ENCODE measurements around the gene WDR37. TPM values are rescaled to one million over a fixed set of nuclear protein-coding genes. Genes with fewer than 3 reads are reported as not detected.

Gene WDR37
- total RNA-seq, 2 experiments from 2014 or later = 31.4 to 31.6 TPM

GRCh38 chr10:1169186-1169885 lies 113.2 kb downstream of the WDR37 start:
- DNase-seq = no peak
- Mint-ChIP-seq H3K9me3 (no peaks in the 10 kb centered on the region), H3K36me3 (ENCODE audit: low read depth) (no peaks in the 10 kb centered on the region), H3K4me1 (no peaks in the 10 kb centered on the region), H3K4me3 (no peak overlapping the region), H3K27ac (no peak overlapping the region), H3K27me3 (no peaks in the 10 kb centered on the region)
- POLR2A ChIA-PET = no interaction called here
- CTCF ChIA-PET = no interaction called here

- Mint-ChIP-seq H3K4me3 (no peak overlapping the region), H3K4me1 (no peaks in the 10 kb centered on the region), H3K36me3 (ENCODE audit: low read depth) (no peaks in the 10 kb centered on the region), H3K27me3 (no peaks in the 10 kb centered on the region), H3K9me3 (no peaks in the 10 kb centered on the region), H3K27ac (no peak overlapping the region)
- CTCF ChIA-PET = no interaction called here
- POLR2A ChIA-PET = no interaction called here
- DNase-seq = no peak
Observed at GRCh38 chr10:1169981-1170866, 114.0 kb downstream of the WDR37 start.

- POLR2A ChIA-PET = no interaction called here
- no peaks in the 10 kb centered on the region for H3K4me1 Mint-ChIP-seq
- DNase-seq = no peak
Observed at GRCh38 chr10:1170867-1171180, 114.6 kb downstream of the WDR37 start.

DNA sequence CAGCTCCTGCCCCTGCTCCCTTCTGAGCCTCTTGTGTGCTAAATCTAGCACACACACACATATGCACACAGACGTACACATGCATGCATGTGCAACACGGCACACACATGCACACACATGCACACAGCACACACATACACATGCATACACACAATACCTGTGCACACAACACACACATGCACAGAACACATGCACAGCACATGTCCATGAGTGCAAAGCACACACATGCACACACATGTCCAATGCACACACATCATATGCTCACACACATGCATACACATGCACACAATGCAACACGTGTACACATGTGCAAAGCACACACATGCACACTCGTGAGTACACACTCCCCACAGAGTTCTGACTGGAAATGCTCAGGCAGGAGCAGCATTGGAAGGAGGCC lies 115.0 kb downstream of the WDR37 start:
- ChIA-PET CTCF (no interaction called here), POLR2A (no interaction called here)
- no peak for DNase-seq
- Mint-ChIP-seq H3K36me3 (ENCODE audit: low read depth) (no peaks in the 10 kb centered on the region), H3K27ac (no peak overlapping the region), H3K4me3 (no peak overlapping the region), H3K9me3 (no peaks in the 10 kb centered on the region), H3K27me3 (no peaks in the 10 kb centered on the region), H3K4me1 (no peaks in the 10 kb centered on the region)

More at GRCh38 chr10:1170867-1171180, 114.6 kb downstream of the WDR37 start:
- CTCF ChIA-PET = no interaction called here
- no peak overlapping the region for H3K4me3 Mint-ChIP-seq
- no peak overlapping the region for H3K27ac Mint-ChIP-seq
- no peaks in the 10 kb centered on the region for H3K9me3 Mint-ChIP-seq
- no peaks in the 10 kb centered on the region for H3K27me3 Mint-ChIP-seq
- no peaks in the 10 kb centered on the region for H3K36me3 Mint-ChIP-seq (ENCODE audit: low read depth)

GRCh38 chr10:1171586-1171985 lies 115.4 kb downstream of the WDR37 start:
- POLR2A ChIA-PET = no interaction called here
- no peaks in the 10 kb centered on the region for H3K36me3 Mint-ChIP-seq (ENCODE audit: low read depth)
- no peak overlapping the region for H3K27ac Mint-ChIP-seq
- DNase-seq = no peak
- no peak overlapping the region for H3K4me3 Mint-ChIP-seq
- no peaks in the 10 kb centered on the region for H3K9me3 Mint-ChIP-seq
- CTCF ChIA-PET = no interaction called here
- no peaks in the 10 kb centered on the region for H3K4me1 Mint-ChIP-seq
- no peaks in the 10 kb centered on the region for H3K27me3 Mint-ChIP-seq

GRCh38 chr10:1172256-1172984 lies 116.2 kb downstream of the WDR37 start:
- no peaks in the 10 kb centered on the region for H3K36me3 Mint-ChIP-seq (ENCODE audit: low read depth)
- H3K9me3 Mint-ChIP-seq = no peaks in the 10 kb centered on the region
- no peaks in the 10 kb centered on the region for H3K27me3 Mint-ChIP-seq
- no peaks in the 10 kb centered on the region for H3K4me1 Mint-ChIP-seq
- H3K4me3 Mint-ChIP-seq = no peak overlapping the region
- no peak overlapping the region for H3K27ac Mint-ChIP-seq
- DNase-seq = no peak
- CTCF ChIA-PET = no interaction called here
- POLR2A ChIA-PET = no interaction called here

DNA sequence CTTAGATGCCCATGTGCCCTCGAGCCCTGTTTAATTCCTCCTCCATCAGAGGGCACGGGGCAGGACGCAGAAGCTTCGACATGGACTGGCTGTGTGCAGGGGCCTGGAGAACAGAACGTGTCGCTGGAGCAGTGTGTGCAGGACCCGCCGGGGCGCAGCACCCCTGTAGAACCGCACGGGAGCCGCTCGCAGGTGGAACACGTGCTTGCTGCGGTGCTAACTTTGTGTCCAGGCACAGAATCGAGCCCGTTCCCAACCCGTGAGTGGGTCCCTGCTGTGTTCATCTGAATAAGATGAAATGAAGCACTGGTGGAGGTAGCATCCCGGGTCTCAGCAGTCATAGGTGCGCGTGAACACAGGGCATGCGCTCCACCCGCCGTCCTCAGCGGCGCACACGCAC lies 116.9 kb downstream of the WDR37 start:
- no peak overlapping the region for H3K4me3 Mint-ChIP-seq
- no peak for DNase-seq
- H3K27me3 Mint-ChIP-seq = no peaks in the 10 kb centered on the region
- ChIA-PET POLR2A (no interaction called here), CTCF (no interaction called here)
- H3K4me1 Mint-ChIP-seq = no peaks in the 10 kb centered on the region
- no peak overlapping the region for H3K27ac Mint-ChIP-seq
- H3K9me3 Mint-ChIP-seq = no peaks in the 10 kb centered on the region
- no peaks in the 10 kb centered on the region for H3K36me3 Mint-ChIP-seq (ENCODE audit: low read depth)

DNA sequence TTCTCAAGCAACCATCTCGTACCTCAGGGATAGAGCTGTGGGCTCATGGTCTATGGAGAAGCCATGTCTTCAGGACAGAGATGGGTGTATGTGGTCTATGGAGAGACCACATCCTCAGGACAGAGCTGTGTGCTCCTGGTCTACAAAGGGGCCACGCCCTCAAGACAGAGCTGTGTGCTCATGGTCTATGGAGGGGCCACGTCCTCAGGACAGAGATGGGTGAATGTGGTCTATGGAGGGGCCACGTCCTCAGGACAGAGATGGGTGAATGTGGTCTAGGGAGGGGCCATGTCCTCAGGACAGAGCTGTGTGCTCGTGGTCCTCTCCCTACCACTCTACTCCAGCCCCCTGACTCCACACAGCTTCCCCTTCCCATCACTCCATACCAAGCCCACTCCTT lies 117.8 kb downstream of the WDR37 start:
- Mint-ChIP-seq H3K27ac (no peak overlapping the region), H3K36me3 (ENCODE audit: low read depth) (no peaks in the 10 kb centered on the region), H3K4me1 (no peaks in the 10 kb centered on the region), H3K27me3 (no peaks in the 10 kb centered on the region), H3K9me3 (no peaks in the 10 kb centered on the region), H3K4me3 (no peak overlapping the region)
- POLR2A ChIA-PET = no interaction called here
- CTCF ChIA-PET = no interaction called here
- no peak for DNase-seq

DNA sequence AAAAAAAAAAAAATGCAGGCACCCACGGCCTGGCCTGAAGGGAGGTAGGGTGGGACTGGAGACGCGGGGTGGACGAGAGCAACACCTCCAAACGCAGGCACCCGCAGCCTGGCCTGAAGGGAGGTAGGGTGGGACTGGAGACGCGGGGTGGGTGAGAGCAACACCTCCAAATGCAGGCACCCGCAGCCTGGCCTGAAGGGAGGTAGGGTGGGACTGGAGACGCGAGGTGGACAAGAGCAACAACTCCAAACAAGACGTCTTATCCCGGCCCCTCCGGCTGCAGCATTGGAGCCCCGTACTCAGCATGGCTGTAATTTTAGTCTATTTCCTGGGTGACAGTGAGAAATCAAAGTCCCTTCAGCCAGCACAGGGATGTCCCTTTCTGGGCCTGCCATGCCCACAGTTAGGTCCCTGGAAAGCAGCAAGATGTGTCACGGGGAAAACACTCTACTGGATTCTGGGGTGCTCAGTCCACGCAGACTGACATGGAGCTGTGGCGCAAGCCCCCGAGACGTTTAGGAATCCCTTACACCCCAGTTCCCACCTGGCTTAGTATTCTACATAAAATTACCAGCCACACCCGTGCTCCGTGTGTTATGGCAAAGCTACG lies 119.9 kb downstream of the WDR37 start:
- Mint-ChIP-seq H3K27ac (no peak overlapping the region), H3K36me3 (ENCODE audit: low read depth) (no peaks in the 10 kb centered on the region), H3K4me3 (no peak overlapping the region), H3K9me3 (no peaks in the 10 kb centered on the region), H3K4me1 (no peaks in the 10 kb centered on the region), H3K27me3 (peaks cover 2% of the 10 kb centered on the region)
- ChIA-PET POLR2A (no interaction called here), CTCF (no interaction called here)
- DNase-seq = no peak

DNA sequence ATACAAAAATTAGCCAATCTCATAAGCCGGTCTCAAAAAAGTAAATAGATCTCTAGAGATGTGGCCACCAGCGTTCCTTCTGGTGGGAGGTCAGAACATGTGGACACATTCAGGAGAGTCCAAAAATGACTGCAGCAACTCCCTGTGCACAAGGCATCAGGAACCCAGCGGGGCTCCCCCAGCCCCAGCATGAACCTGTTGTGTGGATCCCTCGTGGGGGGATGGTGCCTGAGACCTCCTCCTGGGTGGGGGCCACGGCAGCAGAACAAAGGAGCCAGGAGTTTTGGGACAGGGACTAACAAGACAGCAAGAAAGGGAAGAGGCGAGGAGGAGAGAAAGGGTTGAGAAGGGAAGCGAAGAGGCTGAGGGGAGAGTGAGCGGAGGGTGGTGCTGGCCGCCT lies 121.8 kb downstream of the WDR37 start:
- H3K4me3 Mint-ChIP-seq = no peak overlapping the region
- no peak for DNase-seq
- ChIA-PET POLR2A (no interaction called here), CTCF (no interaction called here)
- H3K27ac Mint-ChIP-seq = no peak overlapping the region
- no peaks in the 10 kb centered on the region for H3K4me1 Mint-ChIP-seq
- no peaks in the 10 kb centered on the region for H3K9me3 Mint-ChIP-seq
- H3K27me3 Mint-ChIP-seq = peaks cover 4% of the 10 kb centered on the region
- no peaks in the 10 kb centered on the region for H3K36me3 Mint-ChIP-seq (ENCODE audit: low read depth)

GRCh38 chr10:1178506-1178905 lies 122.3 kb downstream of the WDR37 start:
- Mint-ChIP-seq H3K36me3 (ENCODE audit: low read depth) (no peaks in the 10 kb centered on the region), H3K27me3 (peaks cover 4% of the 10 kb centered on the region), H3K27ac (no peak overlapping the region), H3K9me3 (no peaks in the 10 kb centered on the region), H3K4me1 (no peaks in the 10 kb centered on the region), H3K4me3 (no peak overlapping the region)
- ChIA-PET POLR2A (no interaction called here), CTCF (no interaction called here)
- DNase-seq = no peak

- ChIA-PET POLR2A (no interaction called here), CTCF (no interaction called here)
- H3K27ac Mint-ChIP-seq = no peak overlapping the region
- no peaks in the 10 kb centered on the region for H3K36me3 Mint-ChIP-seq (ENCODE audit: low read depth)
- peaks cover 4% of the 10 kb centered on the region for H3K27me3 Mint-ChIP-seq
- no peak overlapping the region for H3K4me3 Mint-ChIP-seq
- DNase-seq = no peak
- H3K4me1 Mint-ChIP-seq = no peaks in the 10 kb centered on the region
- no peaks in the 10 kb centered on the region for H3K9me3 Mint-ChIP-seq
Observed at GRCh38 chr10:1179346-1180070, 123.3 kb downstream of the WDR37 start.
